Nephron progenitor cell (in vitro differentiated cells): ENCODE measurements around the gene DUSP14.

ENCODE experiments used
- DNase-seq: peaks from one replicate; pipeline ENCODE4 v3.0.0; 2021
- H3K27ac Mint-ChIP-seq: 2 replicates; pipeline ENCODE4 v1.8.0; 2021; ENCODE audit warnings: mild to moderate bottlenecking, moderate library complexity, mixed read lengths
- H3K27me3 Mint-ChIP-seq: 2 replicates; pipeline ENCODE4 v1.8.0; 2021; ENCODE audit warnings: mild to moderate bottlenecking, low read depth, mixed read lengths; ENCODE audit not compliant: poor library complexity
- H3K36me3 Mint-ChIP-seq: 2 replicates; pipeline ENCODE4 v1.8.0; 2021; ENCODE audit warnings: low read depth, mixed read lengths
- H3K4me1 Mint-ChIP-seq: 2 replicates; pipeline ENCODE4 v1.8.0; 2021; ENCODE audit warnings: mixed read lengths
- H3K4me3 Mint-ChIP-seq: 2 replicates; pipeline ENCODE4 v1.8.0; 2021; ENCODE audit warnings: mild to moderate bottlenecking, moderate library complexity, mixed read lengths
- H3K9me3 Mint-ChIP-seq: 2 replicates; pipeline ENCODE4 v1.8.0; 2021; ENCODE audit warnings: mild to moderate bottlenecking, moderate library complexity, mixed read lengths
- CTCF ChIP-seq: fragments of 200-600 bp; sonication (generic); IDR thresholded peaks from 2 replicates; pipeline ENCODE4 v1.5.0; 2021; ENCODE audit warnings: antibody characterized with exemption

DUSP14 gene

DNA sequence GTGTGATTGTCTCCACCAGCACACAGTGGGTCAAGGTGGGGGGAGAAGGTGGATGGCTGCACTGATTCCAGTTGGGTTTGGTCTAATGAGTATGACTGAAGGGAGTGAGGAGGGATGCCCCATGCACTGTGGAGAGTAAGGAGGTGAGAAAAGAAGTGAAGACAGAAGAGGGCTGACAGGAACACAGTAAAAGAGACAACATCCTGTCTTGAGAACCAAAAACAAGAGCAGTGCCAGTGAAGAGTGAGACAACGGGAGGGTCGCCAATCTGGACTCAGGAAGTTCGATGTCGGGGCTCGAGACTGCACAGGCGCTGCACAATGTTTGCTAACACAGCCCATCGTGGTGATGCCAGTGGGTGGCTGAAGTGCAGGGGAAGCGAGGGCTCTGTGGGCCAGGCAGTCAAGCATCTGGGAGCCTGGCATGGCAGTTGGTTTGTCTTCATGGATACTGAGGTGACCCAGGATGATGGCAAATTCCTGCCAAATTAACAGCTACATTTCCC lies 34.1 kb downstream of the DUSP14 start:
- no peak for TF ChIP-seq CTCF
- peaks cover 47% of the 10 kb centered on the region for H3K36me3 Mint-ChIP-seq
- DNase-seq, result no peak
- H3K4me1 Mint-ChIP-seq, result peaks cover 10% of the 10 kb centered on the region
- no peak overlapping the region for H3K4me3 Mint-ChIP-seq
- no peak overlapping the region for H3K27ac Mint-ChIP-seq
- peaks cover 3% of the 10 kb centered on the region for H3K27me3 Mint-ChIP-seq
- no peaks in the 10 kb centered on the region for H3K9me3 Mint-ChIP-seq

DNA sequence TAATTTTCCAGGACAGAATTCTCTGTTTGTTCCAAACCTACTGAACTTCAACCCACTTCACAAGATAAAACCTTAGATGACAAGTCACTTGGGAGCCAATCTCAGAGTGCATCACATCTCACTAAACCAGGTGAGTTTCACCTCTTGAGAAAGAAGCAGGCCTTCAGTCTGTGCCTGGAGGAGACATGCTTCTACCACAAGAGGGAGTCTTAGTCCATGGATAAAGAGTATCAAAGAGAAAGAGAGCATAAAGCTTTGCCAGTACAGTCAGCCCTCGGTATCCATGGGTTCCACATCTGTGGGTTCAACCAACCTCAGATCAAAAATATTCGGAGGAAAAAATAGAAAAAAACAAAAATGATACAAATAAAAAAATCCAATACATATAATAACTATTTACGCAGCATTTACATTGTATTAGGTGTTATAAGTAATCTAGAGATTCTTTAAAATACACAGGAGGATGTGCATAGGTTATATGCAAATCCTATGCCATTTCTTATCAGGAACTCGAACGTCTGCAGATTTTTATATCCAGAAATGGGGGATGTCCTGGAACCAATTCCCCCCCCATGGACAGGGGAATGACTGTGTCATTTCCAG lies 37.7 kb downstream of the DUSP14 start:
- H3K36me3 Mint-ChIP-seq, result peaks cover 36% of the 10 kb centered on the region
- no peaks in the 10 kb centered on the region for H3K9me3 Mint-ChIP-seq
- no peaks in the 10 kb centered on the region for H3K27me3 Mint-ChIP-seq
- H3K4me3 Mint-ChIP-seq, result no peak overlapping the region
- no peak overlapping the region for H3K27ac Mint-ChIP-seq
- peak; percentile 54 for TF ChIP-seq CTCF
- H3K4me1 Mint-ChIP-seq, result no peaks in the 10 kb centered on the region
- DNase-seq, result no peak

GRCh38 chr17:37530420-37530819 lies 40.7 kb downstream of the DUSP14 start:
- no peak for DNase-seq
- no peak for TF ChIP-seq CTCF
- Mint-ChIP-seq H3K27me3 (no peaks in the 10 kb centered on the region), H3K9me3 (no peaks in the 10 kb centered on the region), H3K4me1 (no peaks in the 10 kb centered on the region), H3K27ac (no peak overlapping the region), H3K36me3 (peaks cover 37% of the 10 kb centered on the region), H3K4me3 (no peak overlapping the region)

DNA sequence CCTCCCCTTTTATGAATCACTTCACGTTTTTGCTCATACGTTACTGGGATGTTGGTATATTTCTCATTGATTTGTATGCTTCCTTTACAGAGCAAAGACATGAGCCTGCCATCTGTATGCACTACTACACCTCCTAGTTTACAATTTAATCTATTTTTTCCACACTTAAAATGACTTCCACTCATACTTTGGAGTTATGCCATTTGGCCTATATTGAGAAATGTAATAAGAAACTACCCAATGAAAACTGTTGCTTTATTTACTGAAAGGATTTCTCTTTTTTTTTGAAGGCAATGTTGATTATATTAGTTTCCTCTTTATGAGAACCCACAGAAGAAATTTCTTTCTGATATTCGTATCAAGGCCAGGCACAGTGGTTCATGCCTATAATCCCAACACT lies 43.1 kb downstream of the DUSP14 start:
- Mint-ChIP-seq H3K4me1 (no peaks in the 10 kb centered on the region), H3K9me3 (no peaks in the 10 kb centered on the region), H3K27me3 (no peaks in the 10 kb centered on the region), H3K27ac (no peak overlapping the region), H3K4me3 (no peak overlapping the region), H3K36me3 (peaks cover 49% of the 10 kb centered on the region)
- no peak for TF ChIP-seq CTCF
- no peak for DNase-seq

DNA sequence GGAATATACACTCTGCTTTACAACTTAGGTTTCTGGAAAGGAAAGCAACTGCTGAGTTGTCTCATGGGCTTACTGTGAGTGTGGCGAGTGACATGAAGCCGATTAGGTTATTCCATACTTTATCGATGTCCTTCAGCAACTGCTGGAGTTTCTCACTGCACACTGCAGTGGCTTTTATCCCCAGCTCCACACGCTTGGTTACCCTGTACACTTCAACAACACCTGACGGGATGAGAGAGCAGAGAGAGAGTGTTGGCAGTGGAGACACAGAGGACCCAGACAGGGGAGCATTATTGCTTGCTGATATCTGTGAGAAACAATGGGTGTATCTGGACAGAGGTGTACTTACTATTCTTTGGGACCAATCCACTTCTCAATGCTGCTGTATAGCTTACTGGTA lies 46.2 kb downstream of the DUSP14 start:
- no peak overlapping the region for H3K4me3 Mint-ChIP-seq
- no peak for DNase-seq
- no peaks in the 10 kb centered on the region for H3K27me3 Mint-ChIP-seq
- H3K9me3 Mint-ChIP-seq, result no peaks in the 10 kb centered on the region
- peaks cover 73% of the 10 kb centered on the region for H3K36me3 Mint-ChIP-seq
- TF ChIP-seq CTCF, result no peak
- H3K27ac Mint-ChIP-seq, result peak overlapping the region; percentile 75
- no peaks in the 10 kb centered on the region for H3K4me1 Mint-ChIP-seq

- no peak for DNase-seq
- H3K9me3 Mint-ChIP-seq, result no peaks in the 10 kb centered on the region
- no peak for TF ChIP-seq CTCF
- no peaks in the 10 kb centered on the region for H3K27me3 Mint-ChIP-seq
- no peak overlapping the region for H3K4me3 Mint-ChIP-seq
- H3K4me1 Mint-ChIP-seq, result peaks cover 13% of the 10 kb centered on the region
- H3K36me3 Mint-ChIP-seq, result peaks cover 80% of the 10 kb centered on the region
- H3K27ac Mint-ChIP-seq, result no peak overlapping the region
These were observed 49.4 kb downstream of the DUSP14 start for GRCh38 chr17:37538981-37539659.
